Left lobe of liver (tissue), 2 donors: Measurements from ENCODE around the gene NRXN3. TPM values are rescaled to one million over a fixed set of nuclear protein-coding genes. Genes with fewer than 3 reads are reported as not detected.
A peak's percentile ranks its signal among the peaks of the same experiment; 100 is the strongest.

Experiments
- ATAC-seq: fragments of 200-7000 bp; cut with Tn5 transposase; one replicate; pipeline ENCODE4 v1.9.1; 2020; ENCODE audit warnings: mild to moderate bottlenecking, moderate library complexity
- DNase-seq: peaks from one replicate; pipeline ENCODE4 v3.0.0-alpha.2; 2020; ENCODE audit warnings: low spot score
- total RNA-seq: library from RNA; stranded (reverse); gene quantifications from one replicate; pipeline ENCODE4 v1.2.1, GENCODE V29; 2021
- donor health status: DM: no; HTN: no; CAD: no; lungs with moderate emphysema.
- donor health status: DM: no; HTN: yes; CAD: no.

Gene NRXN3
- total RNA-seq, 1 donor from 2014 or later = 0.20 TPM

GRCh38 chr14:79791055-79791732 lies 1621.0 kb downstream of the NRXN3 start:
- ATAC-seq (no peak), DNase-seq (no peak)

- ATAC-seq (peak; percentile 31), DNase-seq (no peak)
Measured at GRCh38 chr14:79802093-79802492, 1631.9 kb downstream of the NRXN3 start.

- ATAC-seq = no peak
Measured at GRCh38 chr14:79805636-79806035, 1635.5 kb downstream of the NRXN3 start.

GRCh38 chr14:79809849-79810612 lies 1639.9 kb downstream of the NRXN3 start:
- ATAC-seq (peak; percentile 70), DNase-seq (no peak)

More at GRCh38 chr14:79805636-79806035, 1635.5 kb downstream of the NRXN3 start:
- DNase-seq = no peak

GRCh38 chr14:79820866-79821535 lies 1650.8 kb downstream of the NRXN3 start:
- ATAC-seq = no peak
- DNase-seq = no peak

- DNase-seq (no peak), ATAC-seq (peak; percentile 41)
Measured at GRCh38 chr14:79822034-79822433, 1651.9 kb downstream of the NRXN3 start.

- no peak for DNase-seq
- ATAC-seq = peak; percentile 64
Measured at GRCh38 chr14:79825046-79825521, 1654.9 kb downstream of the NRXN3 start.

GRCh38 chr14:79826362-79826761 lies 1656.2 kb downstream of the NRXN3 start:
- ATAC-seq (no peak), DNase-seq (no peak)

GRCh38 chr14:79829405-79830166 lies 1659.4 kb downstream of the NRXN3 start:
- ATAC-seq = no peak
- DNase-seq = no peak

GRCh38 chr14:79831195-79831892 lies 1661.2 kb downstream of the NRXN3 start:
- DNase-seq (no peak), ATAC-seq (no peak)

- ATAC-seq = no peak
- DNase-seq = no peak
Measured at GRCh38 chr14:79833781-79834180, 1663.6 kb downstream of the NRXN3 start.

- DNase-seq (no peak), ATAC-seq (no peak)
Measured at GRCh38 chr14:79834868-79835267, 1664.7 kb downstream of the NRXN3 start.

GRCh38 chr14:79836577-79836976 lies 1666.4 kb downstream of the NRXN3 start:
- no peak for DNase-seq
- no peak for ATAC-seq

GRCh38 chr14:79837699-79838098 lies 1667.5 kb downstream of the NRXN3 start:
- DNase-seq = no peak
- peak; percentile 16 for ATAC-seq

- ATAC-seq = no peak
- DNase-seq = no peak
Measured at GRCh38 chr14:79840103-79840502, 1669.9 kb downstream of the NRXN3 start.

- ATAC-seq (no peak), DNase-seq (no peak)
Measured at GRCh38 chr14:79840831-79841230, 1670.7 kb downstream of the NRXN3 start.

GRCh38 chr14:79841433-79841832 lies 1671.3 kb downstream of the NRXN3 start:
- peak; percentile 50 for DNase-seq
- peak; percentile 94 for ATAC-seq

- peak; percentile 48 for ATAC-seq
- no peak for DNase-seq
Measured at GRCh38 chr14:79842270-79842669, 1672.1 kb downstream of the NRXN3 start.

- ATAC-seq (no peak), DNase-seq (no peak)
Measured at GRCh38 chr14:79852950-79853744, 1683.0 kb downstream of the NRXN3 start.
